Activated T-helper 2 cell treated with anti-CD3 and anti-CD28 coated beads, Interferon-gamma antibody, Interleukin-2, Interleukin-4, amounts not matched to agents 10 μg/mL and 5 μg/mL and 100 μg/mL, durations not matched to agents 14 hours and 24 hours and 36 hours (primary cell): ENCODE data around the gene CLCA1. TPM values are rescaled to one million over a fixed set of nuclear protein-coding genes. Genes with fewer than 3 reads are reported as not detected.

ENCODE experiments used
- DNase-seq: peaks from one replicate; pipeline ENCODE4 v3.0.0; 2021; ENCODE audit warnings: low spot score
- H3K27ac Mint-ChIP-seq: one replicate; pipeline ENCODE4 v1.8.0; 2021; ENCODE audit warnings: mixed read lengths
- H3K27me3 Mint-ChIP-seq: one replicate; pipeline ENCODE4 v1.8.0; 2021; ENCODE audit warnings: low read depth, mixed read lengths
- H3K36me3 Mint-ChIP-seq: one replicate; pipeline ENCODE4 v1.8.0; 2021; ENCODE audit warnings: low read depth, mixed read lengths
- H3K4me1 Mint-ChIP-seq: one replicate; pipeline ENCODE4 v1.8.0; 2021; ENCODE audit warnings: low read depth, mixed read lengths
- H3K4me3 Mint-ChIP-seq: one replicate; pipeline ENCODE4 v1.8.0; 2021; ENCODE audit warnings: low read depth, mild to moderate bottlenecking, moderate library complexity, mixed read lengths
- H3K9me3 Mint-ChIP-seq: one replicate; pipeline ENCODE4 v1.8.0; 2021; ENCODE audit warnings: mixed read lengths
- intact Hi-C: fragments of 100-400 bp; cut with micrococcal nuclease; formaldehyde crosslinking; loops from one replicate; pipeline ENCODE4 v1.15.1; 2023
- total RNA-seq: library from RNA; stranded (reverse); gene quantifications from 2 replicates; pipeline ENCODE4 v1.2.3, GENCODE V29; 2022

The CLCA1 gene
- total RNA-seq, 1 donor from 2014 or later = not detected

DNA sequence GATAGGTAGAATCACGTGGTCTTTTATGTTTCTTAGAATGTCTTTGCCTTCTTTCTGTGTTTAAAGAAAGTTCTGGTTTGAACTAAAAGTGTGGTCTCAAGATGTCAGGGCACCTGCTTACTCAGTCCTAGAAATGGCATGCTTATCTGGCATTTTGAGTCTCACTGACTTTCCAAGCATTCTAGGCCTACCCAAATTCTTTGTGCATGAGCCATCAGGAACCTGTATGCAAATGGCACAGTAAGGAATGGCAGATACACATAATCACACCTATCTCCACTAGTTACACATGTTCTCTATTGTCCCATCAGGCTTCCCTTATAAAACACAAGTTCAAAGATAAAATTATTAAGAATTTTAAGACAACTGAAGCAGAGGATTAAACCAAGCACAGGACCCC is 48.6 kb downstream of the CLCA1 start:
- Mint-ChIP-seq H3K36me3 (no peaks in the 10 kb centered on the region), H3K27ac (no peak overlapping the region), H3K4me3 (no peak overlapping the region), H3K4me1 (no peaks in the 10 kb centered on the region), H3K27me3 (peaks cover 3% of the 10 kb centered on the region), H3K9me3 (no peaks in the 10 kb centered on the region)
- intact Hi-C loops = no loop called here
- DNase-seq = no peak

DNA sequence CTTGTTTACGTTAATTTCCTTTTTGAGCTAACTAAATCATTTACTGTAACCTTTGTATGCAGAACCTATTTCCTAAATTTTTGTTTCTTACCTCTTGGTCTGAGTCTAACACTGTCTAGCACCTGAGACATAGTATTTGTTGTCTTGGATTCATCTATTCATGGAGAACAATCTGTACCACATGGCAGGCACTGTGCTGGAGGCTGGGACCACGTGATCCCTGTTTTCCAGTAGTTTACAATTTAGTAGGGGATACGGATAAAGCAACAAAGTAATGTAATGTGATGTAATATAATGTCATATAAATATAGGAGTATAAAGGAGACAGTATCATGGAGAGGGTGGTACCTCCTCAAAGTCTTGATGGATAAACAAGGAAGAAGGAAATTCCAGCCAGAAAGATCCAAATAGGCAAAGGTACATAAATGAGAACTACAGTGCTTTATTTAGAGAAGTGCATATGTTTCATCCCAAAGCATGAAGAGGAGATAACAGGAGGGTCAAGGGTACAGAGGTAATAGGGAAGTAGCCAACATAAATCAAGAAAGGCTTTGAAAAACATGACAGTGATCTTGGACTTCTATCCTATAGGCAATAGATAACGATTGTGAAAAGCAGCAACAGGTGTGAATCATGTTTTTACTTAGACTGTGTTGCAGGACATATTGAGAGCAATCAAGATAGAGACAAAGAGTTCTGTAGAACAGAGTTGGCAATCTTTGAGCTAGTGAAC is 52.2 kb downstream of the CLCA1 start:
- no peaks in the 10 kb centered on the region for H3K4me1 Mint-ChIP-seq
- H3K27me3 Mint-ChIP-seq = peaks cover 3% of the 10 kb centered on the region
- no peaks in the 10 kb centered on the region for H3K9me3 Mint-ChIP-seq
- no peak overlapping the region for H3K4me3 Mint-ChIP-seq
- DNase-seq = no peak
- intact Hi-C loops = no loop called here
- no peaks in the 10 kb centered on the region for H3K36me3 Mint-ChIP-seq
- no peak overlapping the region for H3K27ac Mint-ChIP-seq

DNA sequence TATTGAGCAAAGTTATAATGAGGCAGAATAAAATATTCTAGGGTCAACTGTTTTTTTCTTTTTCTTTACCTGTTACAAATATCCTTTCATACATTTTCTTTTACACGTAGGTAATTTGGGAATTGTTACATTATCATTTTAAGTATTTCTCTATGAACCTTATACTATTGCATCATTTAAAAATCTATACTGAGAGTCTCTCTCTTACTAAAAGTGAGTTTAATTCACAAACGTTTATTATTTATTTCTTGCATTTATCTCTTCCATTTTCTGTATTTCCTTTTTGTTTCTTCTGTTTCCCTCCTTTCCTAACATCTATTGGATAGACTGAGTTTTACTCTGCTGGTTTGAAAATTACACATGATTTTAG is 52.8 kb downstream of the CLCA1 start:
- Mint-ChIP-seq H3K27ac (no peak overlapping the region), H3K27me3 (peaks cover 3% of the 10 kb centered on the region), H3K4me1 (no peaks in the 10 kb centered on the region), H3K4me3 (no peak overlapping the region), H3K9me3 (no peaks in the 10 kb centered on the region), H3K36me3 (no peaks in the 10 kb centered on the region)
- DNase-seq = no peak
- intact Hi-C loops = no loop called here

DNA sequence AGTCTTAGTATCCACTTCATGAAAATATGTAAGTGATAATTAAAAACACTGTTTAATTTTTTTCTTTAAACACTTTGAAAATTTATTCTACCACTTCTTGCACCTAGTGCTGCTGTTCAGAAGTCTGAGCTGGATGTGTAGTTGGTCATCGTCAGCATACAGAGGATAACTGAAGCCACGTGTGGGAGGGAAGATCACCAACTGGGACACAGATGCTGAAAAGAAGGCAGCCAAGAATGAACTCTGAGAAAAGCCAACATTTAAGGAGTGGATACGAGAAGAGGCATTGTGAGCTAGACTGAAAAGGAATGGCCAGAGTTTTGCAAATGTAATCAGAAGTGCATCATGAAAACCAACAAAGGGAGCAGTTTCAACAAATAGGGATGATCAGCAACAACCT is 53.5 kb downstream of the CLCA1 start:
- no peak for DNase-seq
- intact Hi-C loops = no loop called here
- Mint-ChIP-seq H3K4me3 (no peak overlapping the region), H3K36me3 (no peaks in the 10 kb centered on the region), H3K9me3 (no peaks in the 10 kb centered on the region), H3K27me3 (peaks cover 3% of the 10 kb centered on the region), H3K4me1 (no peaks in the 10 kb centered on the region), H3K27ac (no peak overlapping the region)

DNA sequence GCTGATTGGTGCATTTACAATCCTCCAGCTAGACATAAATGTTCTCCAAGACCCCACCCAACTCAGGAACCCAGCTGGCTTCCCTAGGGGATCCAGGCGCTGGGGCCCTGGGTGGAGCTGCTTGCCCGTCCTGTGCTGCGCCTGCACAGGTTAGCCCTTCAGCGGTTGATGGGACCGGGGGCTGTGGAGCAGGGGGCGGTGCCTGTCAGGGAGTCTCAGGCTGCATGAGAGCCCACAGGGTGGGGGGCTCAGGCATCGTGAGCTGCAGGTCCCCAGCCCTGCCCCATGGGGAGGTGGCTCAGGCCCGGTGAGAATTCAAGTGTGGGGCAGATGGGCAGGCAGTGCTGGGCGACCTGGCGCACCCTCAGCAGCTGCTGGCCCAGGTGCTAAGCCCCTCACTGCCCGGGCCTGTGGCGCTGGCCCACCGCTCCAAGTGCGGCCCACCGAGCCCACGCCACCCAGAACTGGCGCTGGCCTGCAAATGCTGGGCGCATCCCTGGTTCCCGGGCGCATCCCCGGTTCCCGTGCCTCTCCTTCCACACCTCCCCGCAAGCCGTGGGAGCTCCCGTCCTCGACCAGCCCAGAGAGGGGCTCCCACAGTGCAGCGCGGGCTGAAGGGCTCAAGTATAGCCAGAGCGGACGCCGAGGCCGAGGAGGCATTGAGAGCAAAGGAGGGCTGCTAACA is 55.1 kb downstream of the CLCA1 start:
- Mint-ChIP-seq H3K9me3 (no peaks in the 10 kb centered on the region), H3K36me3 (no peaks in the 10 kb centered on the region), H3K27me3 (peaks cover 3% of the 10 kb centered on the region), H3K27ac (no peak overlapping the region), H3K4me1 (no peaks in the 10 kb centered on the region), H3K4me3 (no peak overlapping the region)
- no peak for DNase-seq
- intact Hi-C loops = no loop called here

DNA sequence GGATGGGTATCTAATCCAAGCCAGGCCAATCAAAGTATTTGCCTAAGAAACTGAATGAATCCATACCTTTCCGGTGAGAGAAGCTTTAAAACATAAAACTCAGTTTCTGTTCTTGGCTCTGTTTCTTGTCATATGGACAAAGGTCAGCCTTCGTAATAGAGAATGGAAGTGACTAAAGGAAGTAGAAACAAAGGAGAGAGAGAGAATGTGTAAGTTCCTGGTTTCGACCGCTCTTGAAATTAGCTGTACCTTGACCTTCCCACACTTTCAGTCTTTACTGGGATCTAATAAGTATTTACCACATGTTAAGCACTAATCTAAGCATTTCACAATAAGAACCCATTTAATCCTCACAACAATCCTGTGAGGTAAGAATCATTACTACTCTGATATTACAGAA is 58.6 kb downstream of the CLCA1 start:
- Mint-ChIP-seq H3K9me3 (no peaks in the 10 kb centered on the region), H3K36me3 (no peaks in the 10 kb centered on the region), H3K27ac (no peak overlapping the region), H3K4me1 (no peaks in the 10 kb centered on the region), H3K27me3 (no peaks in the 10 kb centered on the region), H3K4me3 (no peak overlapping the region)
- intact Hi-C loops = no loop called here
- DNase-seq = no peak

DNA sequence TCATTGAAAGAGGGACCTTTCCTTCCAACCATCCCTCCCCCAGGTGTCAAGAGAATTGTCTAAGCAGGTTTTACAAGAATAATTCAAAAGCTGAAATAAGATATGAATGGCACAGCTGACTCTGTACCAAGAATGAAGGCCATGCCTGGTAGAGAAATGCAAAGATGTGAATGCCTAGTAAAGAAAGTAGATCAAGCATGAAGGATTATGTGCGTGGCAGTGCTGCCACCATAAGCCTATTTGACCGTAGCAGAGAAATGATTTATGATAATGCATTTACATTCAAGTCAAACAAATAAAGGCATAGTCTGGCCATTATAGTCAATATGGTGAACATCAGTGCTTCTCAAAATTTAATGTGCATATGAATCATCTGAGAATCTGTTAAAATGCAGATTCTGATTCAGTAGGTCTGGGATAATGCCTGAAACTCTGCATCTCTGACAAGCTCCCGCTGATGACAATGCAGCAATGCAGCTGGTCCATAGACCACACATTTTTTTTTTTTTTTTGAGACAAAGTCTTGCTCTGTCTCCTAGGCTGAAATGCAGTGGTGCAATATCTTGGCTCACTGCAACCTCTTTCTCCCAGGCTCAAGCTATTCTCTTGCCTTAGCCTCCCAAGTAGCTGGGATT is 61.6 kb downstream of the CLCA1 start:
- Mint-ChIP-seq H3K4me1 (no peaks in the 10 kb centered on the region), H3K27ac (no peak overlapping the region), H3K4me3 (no peak overlapping the region), H3K9me3 (no peaks in the 10 kb centered on the region), H3K36me3 (no peaks in the 10 kb centered on the region), H3K27me3 (peaks cover 1% of the 10 kb centered on the region)
- intact Hi-C loops = no loop called here
- DNase-seq = no peak

DNA sequence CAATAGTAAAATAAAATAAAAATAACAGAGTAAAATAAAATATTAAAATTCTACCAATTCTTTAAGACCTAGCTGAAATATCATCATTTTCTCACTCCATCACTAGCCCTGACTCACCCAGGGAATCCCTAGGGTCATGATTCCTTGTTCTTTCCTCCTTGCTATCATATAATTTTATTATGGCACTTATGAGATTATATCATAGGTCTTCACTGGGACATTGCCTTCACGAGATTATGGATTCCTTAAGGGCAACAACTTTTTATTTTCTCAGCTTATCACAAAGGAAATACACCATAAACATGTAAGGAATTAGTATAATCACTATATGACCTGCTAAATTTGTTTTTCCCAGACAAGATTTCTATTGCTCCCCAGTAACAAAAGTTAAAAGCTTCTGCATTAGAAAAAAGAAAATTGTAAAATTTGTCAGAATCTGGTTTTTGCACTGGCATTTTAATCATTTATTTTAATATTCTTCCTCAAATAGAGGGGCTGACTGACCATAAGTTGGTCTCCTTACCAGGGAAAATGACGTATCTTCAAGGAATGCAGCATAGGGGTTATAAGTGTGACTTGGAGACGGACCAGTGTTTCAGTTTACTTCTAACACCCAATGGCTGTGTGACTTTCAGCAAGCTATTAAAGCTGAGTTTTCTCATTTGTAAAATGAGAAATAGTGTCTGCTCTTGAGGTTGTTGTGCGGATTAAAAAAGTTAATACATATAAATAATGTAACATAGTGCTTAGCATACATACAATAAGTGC is 69.4 kb downstream of the CLCA1 start:
- Mint-ChIP-seq H3K9me3 (no peaks in the 10 kb centered on the region), H3K36me3 (no peaks in the 10 kb centered on the region), H3K27me3 (peaks cover 5% of the 10 kb centered on the region), H3K4me1 (no peaks in the 10 kb centered on the region), H3K27ac (no peak overlapping the region), H3K4me3 (no peak overlapping the region)
- DNase-seq = no peak
- intact Hi-C loops = no loop called here

DNA sequence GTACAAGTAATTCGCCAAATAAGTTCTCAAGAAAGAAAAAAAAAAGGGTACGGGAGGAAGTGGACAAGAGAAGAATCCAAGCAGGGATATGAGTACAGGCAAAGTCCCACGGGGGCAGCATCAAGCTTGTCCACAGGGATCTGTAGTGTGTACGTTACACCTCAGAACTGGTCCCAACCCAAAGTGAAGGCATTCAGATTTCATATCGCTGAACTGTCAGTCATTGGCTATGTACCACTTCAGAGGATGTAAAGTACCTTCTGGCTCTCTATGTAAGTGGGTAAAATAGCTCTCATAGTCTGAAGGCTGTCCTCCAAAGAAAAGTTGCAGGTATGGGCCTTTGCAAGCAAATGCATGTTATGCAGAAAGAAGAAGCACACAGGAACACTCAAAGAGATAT is 70.0 kb downstream of the CLCA1 start:
- no peaks in the 10 kb centered on the region for H3K4me1 Mint-ChIP-seq
- intact Hi-C loops = no loop called here
- H3K27ac Mint-ChIP-seq = no peak overlapping the region
- H3K27me3 Mint-ChIP-seq = peaks cover 7% of the 10 kb centered on the region
- no peaks in the 10 kb centered on the region for H3K36me3 Mint-ChIP-seq
- H3K4me3 Mint-ChIP-seq = no peak overlapping the region
- H3K9me3 Mint-ChIP-seq = no peaks in the 10 kb centered on the region
- DNase-seq = no peak

DNA sequence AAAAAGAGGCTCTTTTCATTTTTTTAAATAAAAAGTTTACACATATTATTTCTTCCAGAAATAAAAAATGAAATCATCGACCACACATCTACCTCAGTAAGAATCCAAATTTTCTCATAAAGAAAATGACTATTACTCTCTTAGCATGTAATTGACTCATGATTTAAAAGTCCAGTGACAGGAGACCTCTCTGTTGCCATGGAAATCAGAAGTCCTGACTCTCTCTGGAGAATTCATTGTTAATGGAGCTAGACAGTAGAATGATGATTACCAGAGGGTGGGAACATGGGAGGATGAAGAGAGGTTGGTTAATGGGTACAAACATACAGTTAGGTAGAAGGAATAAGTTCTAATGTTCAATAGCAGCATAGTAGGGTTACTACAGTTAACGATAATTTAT is 73.1 kb downstream of the CLCA1 start:
- no peak overlapping the region for H3K4me3 Mint-ChIP-seq
- intact Hi-C loops = no loop called here
- peaks cover 2% of the 10 kb centered on the region for H3K27me3 Mint-ChIP-seq
- H3K36me3 Mint-ChIP-seq = no peaks in the 10 kb centered on the region
- no peak for DNase-seq
- no peaks in the 10 kb centered on the region for H3K9me3 Mint-ChIP-seq
- H3K4me1 Mint-ChIP-seq = no peaks in the 10 kb centered on the region
- no peak overlapping the region for H3K27ac Mint-ChIP-seq

DNA sequence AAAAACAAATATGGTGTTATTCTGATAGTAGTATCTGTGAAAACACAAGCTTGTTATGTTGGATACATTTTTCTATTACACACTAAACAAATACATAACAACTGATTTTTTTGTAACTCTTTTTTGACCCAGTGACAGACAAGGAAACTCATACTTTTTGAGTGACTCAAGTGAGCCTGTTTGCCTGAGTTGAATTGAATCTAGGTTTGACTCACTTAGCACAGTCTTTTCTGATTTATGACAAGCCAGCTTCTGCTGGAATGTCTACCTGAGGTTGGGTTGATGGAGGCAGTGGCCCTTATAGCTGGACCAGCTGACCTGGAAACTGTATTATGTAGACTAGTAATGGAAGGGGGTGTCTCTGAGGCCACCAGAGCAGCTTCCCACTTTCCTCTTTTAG is 73.9 kb downstream of the CLCA1 start:
- H3K4me1 Mint-ChIP-seq = no peaks in the 10 kb centered on the region
- DNase-seq = no peak

DNA sequence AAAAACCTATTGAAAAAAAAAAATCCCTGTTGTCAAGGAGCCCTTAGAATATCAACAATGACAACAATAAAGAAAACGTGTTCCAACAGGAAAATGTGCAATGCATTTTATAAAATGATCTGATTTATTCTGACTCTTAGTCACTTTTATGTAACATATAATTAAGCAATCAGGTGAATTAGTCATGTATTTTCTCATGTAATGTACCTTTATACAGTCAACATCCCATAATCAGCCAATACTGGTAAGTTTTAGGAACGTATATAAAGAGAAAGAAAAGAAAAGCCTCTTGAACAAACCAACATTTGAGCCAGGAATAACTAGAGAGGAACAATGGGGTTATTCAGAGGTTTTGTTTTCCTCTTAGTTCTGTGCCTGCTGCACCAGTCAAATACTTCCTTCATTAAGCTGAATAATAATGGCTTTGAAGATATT is 78.1 kb downstream of the CLCA1 start, which contains the start of gene CLCA4:
Gene CLCA4, plus strand, starts transcription at position 292 of the 435 bp plus-strand sequence. Its CDS starts 42 bp downstream, at position 334.
- H3K4me1 Mint-ChIP-seq = no peaks in the 10 kb centered on the region
- no peak within 1 kb of the TSS for H3K27ac Mint-ChIP-seq
- no peaks in the 10 kb centered on the region for H3K9me3 Mint-ChIP-seq
- no peak within 1 kb of the TSS for H3K4me3 Mint-ChIP-seq
- intact Hi-C loops = no loop called here
- H3K27me3 Mint-ChIP-seq = peaks cover 2% of the 10 kb centered on the region
- no peak for DNase-seq
- no peaks in the 10 kb centered on the region for H3K36me3 Mint-ChIP-seq

More for the DNA sequence above, 73.9 kb downstream of the CLCA1 start:
- no peaks in the 10 kb centered on the region for H3K36me3 Mint-ChIP-seq
- peaks cover 2% of the 10 kb centered on the region for H3K27me3 Mint-ChIP-seq
- no peak overlapping the region for H3K4me3 Mint-ChIP-seq
- no peak overlapping the region for H3K27ac Mint-ChIP-seq
- no peaks in the 10 kb centered on the region for H3K9me3 Mint-ChIP-seq
- intact Hi-C loops = no loop called here
